NCI-H146 treated with DMSO at 0.1 percent for 48 hours (cell line): ENCODE results near the gene LAMP1.
A peak's percentile ranks its signal among the peaks of the same experiment; 100 is the strongest.
"Not testable (repeated sequence)": the region's sequence is repeated elsewhere in the genome, so short reads cannot be mapped to it uniquely, and the experiment has no call there.

Experiments used
- DNase-seq: peaks from one replicate; lab custom pipeline; 2025; ENCODE audit not compliant: unreplicated experiment; lab: John Stamatoyannopoulos, UW

Gene LAMP1, protein sequence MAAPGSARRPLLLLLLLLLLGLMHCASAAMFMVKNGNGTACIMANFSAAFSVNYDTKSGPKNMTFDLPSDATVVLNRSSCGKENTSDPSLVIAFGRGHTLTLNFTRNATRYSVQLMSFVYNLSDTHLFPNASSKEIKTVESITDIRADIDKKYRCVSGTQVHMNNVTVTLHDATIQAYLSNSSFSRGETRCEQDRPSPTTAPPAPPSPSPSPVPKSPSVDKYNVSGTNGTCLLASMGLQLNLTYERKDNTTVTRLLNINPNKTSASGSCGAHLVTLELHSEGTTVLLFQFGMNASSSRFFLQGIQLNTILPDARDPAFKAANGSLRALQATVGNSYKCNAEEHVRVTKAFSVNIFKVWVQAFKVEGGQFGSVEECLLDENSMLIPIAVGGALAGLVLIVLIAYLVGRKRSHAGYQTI

GRCh38 chr13:113296823-113297369 is at the start of gene LAMP1:
Gene LAMP1 (plus strand): TSS chr13:113297239. CDS start chr13:113297435, 196 bp downstream.
- peak; percentile 82 for DNase-seq

GRCh38 chr13:113252516-113253095 is 44.4 kb upstream of the LAMP1 start:
- no peak for DNase-seq

GRCh38 chr13:113257908-113258307 is 39.1 kb upstream of the LAMP1 start:
- not testable (repeated sequence) for DNase-seq

DNA sequence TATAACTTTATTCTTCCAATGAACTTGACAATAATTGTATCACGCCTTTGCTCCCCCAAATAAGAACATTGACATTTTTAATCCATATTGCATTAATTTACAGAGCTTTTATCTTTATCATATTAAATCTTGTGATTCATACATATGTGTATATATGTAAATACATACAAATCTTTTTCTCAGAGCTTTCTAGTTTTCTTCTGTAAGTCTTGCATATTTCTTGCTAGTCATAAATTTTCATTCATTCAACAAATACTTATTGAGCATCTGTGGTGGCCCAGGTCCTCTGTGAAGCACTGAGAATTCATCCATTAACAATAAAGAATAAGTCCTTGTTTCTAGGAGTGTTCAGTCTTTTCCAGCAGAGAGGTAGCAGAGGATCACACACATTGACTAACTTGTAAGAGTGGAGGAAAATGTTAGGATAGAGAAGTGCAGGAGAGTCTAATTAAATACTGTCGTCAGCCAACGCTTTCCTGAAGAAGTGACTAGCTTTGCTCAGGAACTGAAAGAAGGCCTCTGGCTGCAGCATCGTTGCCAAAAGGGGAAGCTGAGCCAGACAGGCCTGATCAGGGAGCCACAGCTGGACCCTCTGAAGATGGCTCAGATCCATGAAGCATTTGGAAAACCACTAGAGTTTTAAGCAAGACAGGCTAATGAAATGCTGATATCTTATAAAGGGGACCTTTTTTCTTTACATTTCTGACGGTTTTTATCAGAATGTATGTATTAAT is 38.6 kb upstream of the LAMP1 start:
- no peak for DNase-seq

- DNase-seq, result no peak
Measured at GRCh38 chr13:113260996-113261395, 36.0 kb upstream of the LAMP1 start.

DNA sequence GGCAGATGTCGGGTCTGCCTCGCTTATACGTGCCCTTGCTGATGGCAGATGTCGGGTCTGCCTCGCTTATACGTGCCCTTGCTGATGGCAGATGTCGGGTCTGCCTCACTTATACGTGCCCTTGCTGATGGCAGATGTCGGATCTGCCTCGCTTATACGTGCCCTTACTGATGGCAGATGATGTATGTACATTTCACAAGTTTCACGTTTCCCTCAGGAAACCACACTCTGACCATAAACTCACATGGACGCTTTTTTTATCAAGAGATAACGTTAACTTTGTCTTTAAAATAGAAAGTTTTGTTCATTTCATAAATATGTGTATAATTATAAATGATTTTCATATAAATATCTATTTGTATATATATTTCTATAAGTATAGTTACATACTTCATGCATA is 34.0 kb upstream of the LAMP1 start:
- not testable (repeated sequence) for DNase-seq

- no peak for DNase-seq
Measured at GRCh38 chr13:113267642-113268405, 29.2 kb upstream of the LAMP1 start.

DNA sequence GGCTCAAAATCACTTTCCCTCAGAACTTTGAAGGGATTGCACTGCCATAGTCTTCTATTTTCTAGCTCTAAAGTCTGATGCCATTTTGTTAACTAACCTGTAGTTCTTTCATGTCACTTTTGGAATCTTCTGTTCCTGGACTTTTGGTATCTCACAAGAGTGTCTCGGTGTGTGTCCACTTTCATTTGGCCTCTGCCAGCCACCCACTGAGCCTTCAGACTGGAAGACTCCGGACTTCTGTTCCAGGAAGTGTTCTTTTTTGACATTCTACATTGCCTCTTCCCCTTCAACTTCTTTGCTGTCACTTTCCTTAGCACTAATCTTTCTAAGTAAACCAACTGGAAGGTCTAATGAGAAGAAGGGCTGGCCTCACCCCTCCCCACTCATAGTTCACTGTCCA is 25.0 kb upstream of the LAMP1 start:
- DNase-seq, result no peak

DNA sequence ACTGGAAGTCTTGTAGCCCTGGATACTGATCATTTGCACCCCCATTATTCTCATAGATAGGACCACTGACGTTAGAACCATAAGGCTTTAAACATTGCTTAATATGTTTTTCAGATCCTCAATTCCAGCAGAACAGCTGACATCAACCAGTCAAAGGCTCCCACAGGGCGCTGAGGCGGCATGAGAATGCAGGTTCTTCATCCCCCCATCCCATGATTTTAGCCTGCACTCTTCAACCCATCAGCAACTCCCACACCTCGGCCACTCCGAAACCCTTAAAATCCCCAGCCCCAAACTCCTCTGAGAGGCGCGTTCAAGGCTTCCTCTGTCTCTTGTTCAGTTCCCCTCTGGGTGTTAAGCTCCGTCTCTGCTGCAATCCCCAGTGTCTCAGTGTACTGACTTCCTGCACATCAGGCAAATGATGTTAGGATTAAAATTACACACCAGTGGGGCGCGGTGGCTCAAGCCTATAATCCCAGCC is 24.3 kb upstream of the LAMP1 start:
- DNase-seq, result no peak

GRCh38 chr13:113273321-113273720 is 23.7 kb upstream of the LAMP1 start:
- no peak for DNase-seq

DNA sequence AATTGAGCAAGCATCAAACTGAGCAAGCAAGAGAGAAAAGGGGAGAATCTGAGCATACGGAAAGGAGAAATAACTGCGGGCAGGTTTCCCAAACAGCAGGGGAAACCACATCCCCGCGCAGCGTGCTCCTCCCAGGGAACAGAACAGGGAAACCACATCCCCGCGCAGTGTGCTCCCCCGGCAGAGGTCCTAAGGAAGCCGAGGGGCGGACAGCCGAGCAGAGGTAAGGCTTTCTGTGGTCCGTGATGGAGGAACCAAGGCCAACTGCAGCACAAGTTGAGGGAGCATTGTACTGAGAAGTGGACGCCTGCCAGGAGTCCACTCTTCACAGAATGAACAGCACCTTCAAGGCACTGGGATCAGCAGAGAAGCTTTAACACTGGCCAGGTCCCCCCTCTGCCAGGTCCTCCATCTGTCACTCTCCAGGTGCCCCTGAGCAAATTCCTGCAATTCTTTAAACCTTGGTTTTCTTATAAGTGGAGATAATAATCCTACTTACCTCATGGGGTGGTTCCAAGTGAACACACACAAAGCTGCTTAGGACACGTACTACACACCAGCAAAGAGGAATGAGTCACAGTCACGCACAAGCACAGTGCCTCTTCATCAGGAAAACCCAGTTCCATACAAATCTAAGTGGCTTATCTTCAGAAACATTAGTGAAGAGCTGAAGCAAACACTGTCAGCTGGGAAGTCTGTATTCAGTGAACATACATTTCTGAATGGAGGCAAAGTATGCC is 23.0 kb upstream of the LAMP1 start:
- DNase-seq, result no peak

GRCh38 chr13:113274721-113275120 is 22.3 kb upstream of the LAMP1 start:
- DNase-seq, result no peak

DNA sequence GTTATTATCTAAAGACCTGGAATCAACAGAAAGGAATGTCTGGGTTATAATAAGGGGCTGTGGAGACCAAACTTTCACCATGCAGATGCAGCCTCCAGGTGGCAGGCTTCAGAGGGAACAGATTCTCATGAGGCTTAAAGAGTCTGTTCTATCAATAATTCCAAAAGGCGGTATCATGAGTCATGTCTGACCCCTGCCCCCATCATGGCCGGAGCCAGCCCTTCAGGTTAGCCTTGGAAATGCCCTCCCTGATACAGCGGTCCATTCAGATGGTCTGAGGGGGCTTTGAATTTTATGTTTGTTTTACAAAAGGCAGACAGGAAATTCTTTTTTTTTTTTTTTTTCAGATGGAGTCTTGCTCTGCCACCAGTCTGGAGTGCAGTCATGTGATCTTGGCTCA is 21.7 kb upstream of the LAMP1 start:
- DNase-seq, result peak; percentile 42

GRCh38 chr13:113280126-113280525 is 16.9 kb upstream of the LAMP1 start:
- DNase-seq, result no peak

DNA sequence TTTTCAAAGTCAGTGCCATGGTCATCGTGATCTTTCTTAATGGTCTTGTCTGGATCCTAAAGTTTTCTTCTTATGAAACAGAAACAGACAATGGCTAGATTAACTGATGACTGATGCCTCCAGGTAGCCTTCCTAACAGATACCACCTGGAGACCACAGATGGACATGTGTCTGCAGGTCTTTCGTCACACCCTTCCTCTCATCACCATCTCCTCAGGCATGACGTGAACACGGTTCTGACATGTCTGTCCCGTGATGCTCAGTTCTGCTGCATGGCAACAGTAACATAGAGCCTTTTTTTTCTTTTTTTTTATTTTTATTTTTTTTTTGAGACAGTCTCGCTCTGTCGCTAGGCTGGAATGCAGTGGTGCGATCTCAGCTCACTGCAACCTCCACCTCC is 13.1 kb upstream of the LAMP1 start:
- DNase-seq, result no peak

- DNase-seq, result no peak
Measured at GRCh38 chr13:113288880-113289279, 8.2 kb upstream of the LAMP1 start.

- DNase-seq, result no peak
Measured at GRCh38 chr13:113291129-113291528, 5.9 kb upstream of the LAMP1 start.

DNA sequence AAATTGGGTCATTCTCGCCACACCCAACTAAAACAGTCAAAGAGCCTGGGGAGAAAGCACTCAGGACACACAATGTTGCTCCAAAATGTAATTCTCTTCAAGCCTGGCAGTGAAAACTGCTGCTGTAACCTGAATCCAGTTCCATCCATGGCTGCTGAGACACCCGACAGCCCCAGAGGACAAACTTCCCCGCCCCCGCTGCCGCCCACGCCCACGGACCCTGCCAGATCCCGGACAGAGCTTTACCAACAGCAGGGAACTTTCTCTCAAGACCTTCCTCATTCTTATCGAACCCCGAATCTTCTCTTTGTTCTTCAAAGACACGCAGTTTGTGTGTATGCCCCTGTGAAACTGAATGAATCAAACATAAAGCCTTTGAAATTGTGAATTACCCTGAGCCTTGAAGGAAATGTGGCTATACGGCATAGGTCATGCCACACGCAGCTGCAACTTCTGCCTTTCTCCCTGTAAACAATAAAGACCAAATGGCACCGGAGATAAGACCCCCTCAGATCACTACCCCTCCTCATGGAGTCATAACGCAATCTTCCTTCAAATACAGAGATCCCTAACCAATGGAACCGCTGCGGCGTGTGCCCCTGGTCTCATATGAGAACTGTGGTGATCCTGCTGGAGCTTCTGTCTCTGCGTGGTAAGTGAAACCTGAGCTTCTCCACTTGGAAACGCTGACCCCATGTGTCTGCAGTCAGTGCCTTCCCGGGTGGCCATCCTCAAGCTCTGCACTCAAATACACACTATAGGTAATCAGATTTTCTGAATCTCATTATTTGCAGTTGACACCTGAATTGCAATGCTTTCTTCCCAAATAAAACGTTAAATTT is 4.8 kb upstream of the LAMP1 start:
- DNase-seq, result no peak

DNA sequence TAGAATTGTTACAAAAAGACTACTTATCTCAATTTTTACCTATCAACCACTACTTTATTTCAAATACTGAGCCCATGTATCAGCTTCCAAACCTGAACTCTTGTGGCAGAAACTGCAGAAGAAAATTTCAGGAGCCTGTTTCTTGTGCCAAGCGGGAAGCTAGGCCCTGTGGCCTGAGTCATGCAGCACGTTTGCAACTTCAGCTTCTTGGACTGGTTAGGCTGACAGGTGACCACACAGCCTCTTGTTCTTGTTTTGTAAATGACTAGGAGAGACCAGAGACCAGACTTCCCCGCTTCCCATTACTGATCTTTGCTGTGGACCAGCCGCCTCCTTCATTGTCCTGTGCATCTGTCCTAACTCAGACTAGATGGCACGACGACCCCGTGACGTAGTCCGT is 3.4 kb upstream of the LAMP1 start:
- DNase-seq, result no peak
